ENCODE measurements around the gene RNPEP. TPM values are rescaled to one million over a fixed set of nuclear protein-coding genes. Genes with fewer than 3 reads are reported as not detected.

Gene RNPEP
- total and polyA plus RNA-seq, 2 of the 13 experiments (the other 11 are each of a cell fraction or from before 2014, with no cell fraction given) = 20.6 to 38.4 TPM

DNA sequence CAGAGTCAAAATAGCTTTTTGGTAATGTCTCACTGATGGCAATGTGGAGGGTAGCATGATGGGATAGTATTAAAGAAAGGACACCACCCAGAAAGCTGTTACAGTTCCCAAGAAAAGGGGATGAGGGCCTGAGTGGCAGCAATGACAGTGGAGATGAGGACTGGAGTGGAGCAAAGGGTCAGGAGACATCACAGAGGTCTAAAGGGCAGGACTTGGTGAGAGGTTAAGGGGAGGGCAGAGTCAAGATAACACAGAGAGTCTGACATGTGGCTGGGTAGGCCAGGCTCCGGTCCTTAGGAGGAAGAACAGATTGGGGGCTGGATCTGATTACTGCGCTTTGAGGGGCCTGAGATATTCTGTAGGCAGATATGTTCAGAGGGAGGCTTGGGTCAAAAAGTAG is 47.3 kb downstream of the RNPEP start:
- ChIA-PET CTCF (ENCODE audit: low intra/inter-chr PET ratio, low total read pairs) (no interaction called here), POLR2A (interaction anchor here (1.4 to 2.5 kb wide), 2 partner anchors 11 to 19 kb away, joined by 3 to 12 read pairs; partner anchors contain the start of gene ELF3)
- Histone ChIP-seq H3K27me3 (ENCODE audit: control insufficient read depth in 1 of 2, insufficient read depth in 2 of 2, low read length in 2 of 2) (no peaks in the 10 kb centered on the region), H2AFZ (ENCODE audit: low read length) (no peak overlapping the region), H3K4me1 (ENCODE audit: insufficient read depth, low read length) (peaks cover 47% of the 10 kb centered on the region), H3K4me2 (ENCODE audit: low read depth, low read length) (no peak overlapping the region), H3K9ac (ENCODE audit: insufficient read depth, low read depth, low read length) (no peak overlapping the region), H3K9me3 (ENCODE audit: low read length) (no peaks in the 10 kb centered on the region), H3K36me3 (replicated peaks in 1 of 2; ENCODE audit: control insufficient read depth in 1 of 2, insufficient read depth in 2 of 2, low read length in 2 of 2) (no peaks in the 10 kb centered on the region), H3K27ac (ENCODE audit: extremely low read length, insufficient read depth, low read length) (no peak overlapping the region), H3K4me3 (replicated peaks in 1 of 3; ENCODE audit: insufficient read depth in 1 of 3, low read depth in 2 of 3, low read length in 3 of 3) (no peak overlapping the region), H3K79me2 (ENCODE audit: insufficient read depth, low read length) (no peaks in the 10 kb centered on the region), H4K20me1 (ENCODE audit: insufficient read depth, low read length) (no peaks in the 10 kb centered on the region)
- TF ChIP-seq RARA (CRISPR knock-in tag; IDR thresholded peaks at IDR 0.05) (peak; percentile 62), GPN1 (CRISPR knock-in tag; IDR thresholded peaks at IDR 0.05; ENCODE audit: borderline replicate concordance) (no peak)
- in situ Hi-C loops (cut with HindIII; ENCODE audit: extremely low pct_ligation_motif_present, low pct_unique_long_range_greater_than_20kb) = no loop called here
- WGBS (ENCODE audit: low lambda C conversion rate) = 44% methylated on average over 2 of the region's 2 CpGs
- DNase-seq (ENCODE audit: low spot score) (no peak), FAIRE-seq (no peak), ATAC-seq (no peak)
- BruUV-seq (replicated peaks) = no TSS peak
- intact Hi-C loops (cut with micrococcal nuclease; ENCODE audit: unreplicated experiment) = no loop called here

DNA sequence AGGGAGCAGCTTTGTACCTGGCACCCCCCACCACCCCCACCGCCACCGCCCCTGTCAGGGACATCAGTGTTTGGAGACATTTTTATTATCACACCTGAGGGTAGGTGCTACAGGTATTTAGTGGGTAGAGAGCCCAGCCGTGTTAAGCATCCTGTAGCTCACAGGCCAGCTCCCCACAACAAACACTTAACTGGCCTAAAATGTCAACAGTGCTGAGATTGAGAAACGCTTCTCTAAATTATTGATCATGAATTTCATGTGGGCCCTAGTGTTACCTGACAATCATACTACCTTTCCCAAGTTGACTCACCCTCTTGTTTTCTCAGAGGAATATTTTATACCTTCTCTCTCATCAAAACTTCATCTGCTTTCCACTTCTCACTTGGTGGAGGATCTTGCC is 49.3 kb downstream of the RNPEP start:
- POLR2A ChIA-PET = interaction anchor here (1.5 to 1.9 kb wide), 2 partner anchors 21 to 54 kb away, joined by 6 to 14 read pairs; partner anchors contain the start of gene ELF3
- ATAC-seq = no peak

More for the DNA sequence above, 49.3 kb downstream of the RNPEP start:
- FAIRE-seq (no peak), DNase-seq (ENCODE audit: low spot score) (no peak)
- intact Hi-C loops (cut with micrococcal nuclease; ENCODE audit: unreplicated experiment) = no loop called here
- Histone ChIP-seq H3K9ac (ENCODE audit: insufficient read depth, low read depth, low read length) (no peak overlapping the region), H4K20me1 (ENCODE audit: insufficient read depth, low read length) (no peaks in the 10 kb centered on the region), H3K27me3 (ENCODE audit: control insufficient read depth in 1 of 2, insufficient read depth in 2 of 2, low read length in 2 of 2) (no peaks in the 10 kb centered on the region), H3K36me3 (replicated peaks in 1 of 2; ENCODE audit: control insufficient read depth in 1 of 2, insufficient read depth in 2 of 2, low read length in 2 of 2) (no peaks in the 10 kb centered on the region), H3K4me3 (replicated peaks in 1 of 3; ENCODE audit: insufficient read depth in 1 of 3, low read depth in 2 of 3, low read length in 3 of 3) (no peak overlapping the region), H3K4me1 (ENCODE audit: insufficient read depth, low read length) (peaks cover 64% of the 10 kb centered on the region), H3K4me2 (ENCODE audit: low read depth, low read length) (peak overlapping the region; percentile 49; the same call in 1 of the 2 replicates), H3K79me2 (ENCODE audit: insufficient read depth, low read length) (no peaks in the 10 kb centered on the region), H2AFZ (ENCODE audit: low read length) (no peak overlapping the region), H3K27ac (ENCODE audit: extremely low read length, insufficient read depth, low read length) (no peak overlapping the region), H3K9me3 (ENCODE audit: low read length) (no peaks in the 10 kb centered on the region)
- CTCF ChIA-PET (ENCODE audit: low intra/inter-chr PET ratio, low total read pairs) = no interaction called here
- no TSS peak for BruUV-seq (replicated peaks)
- WGBS (ENCODE audit: low lambda C conversion rate) = 6% methylated on average over 4 of the region's 4 CpGs
- TF ChIP-seq GATAD2A (CRISPR knock-in tag; IDR thresholded peaks at IDR 0.05) = 0 out of 2 replicates have a peak, but pooled peaks have one; percentile 16
- TF ChIP-seq ZNF75D (CRISPR knock-in tag; IDR thresholded peaks at IDR 0.05; ENCODE audit: borderline replicate concordance) = no peak
- in situ Hi-C loops (cut with HindIII; ENCODE audit: extremely low pct_ligation_motif_present, low pct_unique_long_range_greater_than_20kb) = no loop called here

Measured in HepG2 (cell line).